Naive thymus-derived CD4-positive, alpha-beta T cell (primary cell): ENCODE data around the gene MDFIC. TPM values are rescaled to one million over a fixed set of nuclear protein-coding genes. Genes with fewer than 3 reads are reported as not detected.
A peak's percentile ranks its signal among the peaks of the same experiment; 100 is the strongest.

ENCODE experiments used
- ATAC-seq: fragments of 150-1000 bp; cut with Tn5 transposase; 2 replicates; pipeline ENCODE4 v1.10.0; 2021; ENCODE audit warnings: mild to moderate bottlenecking, moderate library complexity
- CTCF ChIA-PET: fragments of 350-600 bp; sonication (Branson Sonifier 250); formaldehyde crosslinking; loops from one replicate; lab custom pipeline; 2021; ENCODE audit warnings: antibody characterized with exemption; lab: Charles Lee
- POLR2A ChIA-PET: fragments of 350-600 bp; sonication (Branson Sonifier 250); formaldehyde crosslinking; loops from one replicate; lab custom pipeline; 2021; ENCODE audit warnings: antibody characterized with exemption, inconsistent platforms; lab: Charles Lee
- DNase-seq, 9 donors: peaks; one replicate each; pipeline versions ENCODE4 v3.0.0 to v3.0.0-alpha.2; 2020 to 2022; ENCODE audit warnings: mixed read lengths in 1 of 9
- H3K27ac ChIP-seq: one replicate; pipeline ENCODE4 v1.7.0; 2013; ENCODE audit warnings: mild to moderate bottlenecking, low read depth, low read length, moderate library complexity
- H3K27me3 ChIP-seq, 2 donors: one replicate each; pipeline ENCODE4 v1.7.0; 2013; ENCODE audit warnings: low read length in 2 of 2, mild to moderate bottlenecking in 2 of 2, moderate library complexity in 2 of 2; ENCODE audit not compliant: control insufficient read depth in 2 of 2, insufficient read depth in 2 of 2
- H3K36me3 ChIP-seq, 3 experiments: 1 replicate in 2 of 3; 2 replicates in 1 of 3; pipeline ENCODE4 v1.7.0; 2013; ENCODE audit warnings: low read length in 3 of 3, mild to moderate bottlenecking in 3 of 3, moderate library complexity in 1 of 3; ENCODE audit not compliant: insufficient read depth in 3 of 3, control insufficient read depth in 2 of 3
- H3K4me1 ChIP-seq, 2 donors: one replicate each; pipeline ENCODE4 v1.7.0; 2013; ENCODE audit warnings: low read length in 2 of 2, mild to moderate bottlenecking in 2 of 2, moderate library complexity in 1 of 2; ENCODE audit not compliant: control insufficient read depth in 2 of 2, insufficient read depth in 2 of 2
- H3K4me3 ChIP-seq: 2 replicates; pipeline ENCODE4 v1.7.0; 2013; ENCODE audit warnings: mild to moderate bottlenecking, low read length
- H3K9me3 ChIP-seq, 3 experiments: 1 replicate in 2 of 3; 2 replicates in 1 of 3; pipeline ENCODE4 v1.7.0; 2013; ENCODE audit warnings: low read length in 3 of 3; ENCODE audit not compliant: control insufficient read depth in 2 of 3
- H3K27ac Mint-ChIP-seq, 9 donors: one replicate each; pipeline ENCODE4 v1.8.0; 2020 to 2022; ENCODE audit warnings: mixed read lengths in 9 of 9, mild to moderate bottlenecking in 8 of 9, moderate library complexity in 5 of 9, inconsistent platforms in 2 of 9
- H3K27me3 Mint-ChIP-seq, 5 donors: one replicate each; pipeline ENCODE4 v1.8.0; 2021 to 2022; ENCODE audit warnings: mixed read lengths in 5 of 5, mild to moderate bottlenecking in 1 of 5
- H3K36me3 Mint-ChIP-seq, 5 donors: one replicate each; pipeline ENCODE4 v1.8.0; 2020 to 2022; ENCODE audit warnings: mixed read lengths in 5 of 5, mild to moderate bottlenecking in 3 of 5, inconsistent platforms in 1 of 5
- H3K4me1 Mint-ChIP-seq, 7 donors: one replicate each; pipeline ENCODE4 v1.8.0; 2020 to 2022; ENCODE audit warnings: mixed read lengths in 7 of 7, mild to moderate bottlenecking in 3 of 7, inconsistent platforms in 1 of 7
- H3K4me3 Mint-ChIP-seq, 10 donors: one replicate each; pipeline ENCODE4 v1.8.0; 2020 to 2022; ENCODE audit warnings: mild to moderate bottlenecking in 10 of 10, mixed read lengths in 10 of 10, moderate library complexity in 6 of 10, inconsistent platforms in 2 of 10
- H3K9me3 Mint-ChIP-seq, 11 donors: one replicate each; pipeline ENCODE4 v1.8.0; 2020 to 2022; ENCODE audit warnings: mixed read lengths in 11 of 11, mild to moderate bottlenecking in 4 of 11, inconsistent platforms in 1 of 11, moderate library complexity in 1 of 11
- intact Hi-C, 2 donors: fragments of 100-400 bp; cut with micrococcal nuclease; formaldehyde crosslinking; loops; one replicate each; pipeline ENCODE4 v1.15.1; 2023
- polyA plus RNA-seq, 2 donors: library from polyadenylated mRNA; unstranded; fragments of 300-500 nt; fragmentation: Illumina TruSeq; gene quantifications; one replicate each; pipeline ENCODE4 v1.2.3, GENCODE V29; 2021
- total RNA-seq, 6 experiments: library from RNA in 5 of 6; stranded (reverse) in 5 of 6; gene quantifications; 1 replicate in 5 of 6; 2 replicates in 1 of 6; pipeline ENCODE4 v1.2.3 and lab custom pipeline; 2021 to 2026

Gene MDFIC
- total and polyA plus RNA-seq, 7 experiments from 2014 or later: 48.5 to 90.8 (median 58.1) TPM

- peak overlapping the region in 3 of 9 donors; percentile 6 to 71 (median 19) for H3K27ac Mint-ChIP-seq
- ChIA-PET CTCF (interaction anchor here (0.9 kb wide), 1 partner anchor 76 kb away, joined by 3 read pairs; no protein-coding TSS in a partner anchor), POLR2A (interaction anchor here (1.2 kb wide), 1 partner anchor 19 kb away, joined by 4 read pairs; no protein-coding TSS in a partner anchor)
- H3K4me3 ChIP-seq: no peak overlapping the region
- H3K27me3 ChIP-seq: no peaks in the 10 kb centered on the region
- H3K4me1 Mint-ChIP-seq: peaks cover 40 to 84% (median 53%) of the 10 kb centered on the region in 7 donors
- ATAC-seq (no peak), DNase-seq (no peak)
- no peaks in the 10 kb centered on the region for H3K9me3 ChIP-seq
- intact Hi-C loops: no loop called here
- no peaks in the 10 kb centered on the region for H3K36me3 ChIP-seq
- H3K27me3 Mint-ChIP-seq: no peaks in the 10 kb centered on the region
- H3K9me3 Mint-ChIP-seq: peaks cover 0 to 4% (median 0%) of the 10 kb centered on the region in 11 donors
- peak overlapping the region in 2 of 10 donors; percentile 20 to 23 for H3K4me3 Mint-ChIP-seq
- H3K27ac ChIP-seq: no peak overlapping the region
- H3K36me3 Mint-ChIP-seq: peaks cover 4 to 49% (median 44%) of the 10 kb centered on the region in 5 donors
- peaks cover 11 to 32% of the 10 kb centered on the region in 2 donors for H3K4me1 ChIP-seq
These were observed 19.8 kb downstream of the MDFIC start for GRCh38 chr7:114941692-114942091.

GRCh38 chr7:114942446-114943175 lies 20.7 kb downstream of the MDFIC start:
- intact Hi-C loops: no loop called here
- Mint-ChIP-seq H3K27me3 (no peaks in the 10 kb centered on the region), H3K27ac (peak overlapping the region in 1 of 9 donors; percentile 32), H3K4me1 (peaks cover 43 to 88% (median 57%) of the 10 kb centered on the region in 7 donors), H3K9me3 (peaks cover 0 to 4% (median 0%) of the 10 kb centered on the region in 11 donors), H3K4me3 (no peak overlapping the region), H3K36me3 (peaks cover 8 to 55% (median 52%) of the 10 kb centered on the region in 5 donors)
- no peaks in the 10 kb centered on the region for H3K36me3 ChIP-seq
- ChIA-PET POLR2A (interaction anchor here (1.2 kb wide), 1 partner anchor 20 kb away, joined by 4 read pairs; no protein-coding TSS in a partner anchor), CTCF (no interaction called here)
- no peaks in the 10 kb centered on the region for H3K27me3 ChIP-seq
- no peak overlapping the region for H3K4me3 ChIP-seq
- H3K27ac ChIP-seq: no peak overlapping the region
- H3K9me3 ChIP-seq: no peaks in the 10 kb centered on the region
- ATAC-seq: peak; percentile 50
- H3K4me1 ChIP-seq: peaks cover 10 to 34% of the 10 kb centered on the region in 2 donors
- no peak for DNase-seq

GRCh38 chr7:114943530-114943929 lies 21.6 kb downstream of the MDFIC start:
- ATAC-seq (no peak), DNase-seq (no peak)
- H3K4me3 Mint-ChIP-seq: no peak overlapping the region
- peaks cover 0 to 4% (median 0%) of the 10 kb centered on the region in 11 donors for H3K9me3 Mint-ChIP-seq
- intact Hi-C loops: no loop called here
- no peaks in the 10 kb centered on the region for H3K27me3 Mint-ChIP-seq
- H3K9me3 ChIP-seq: no peaks in the 10 kb centered on the region
- H3K27ac ChIP-seq: no peak overlapping the region
- no peak overlapping the region for H3K4me3 ChIP-seq
- H3K36me3 ChIP-seq: no peaks in the 10 kb centered on the region
- H3K4me1 Mint-ChIP-seq: peaks cover 50 to 91% (median 63%) of the 10 kb centered on the region in 7 donors
- CTCF ChIA-PET: no interaction called here
- H3K36me3 Mint-ChIP-seq: peaks cover 8 to 58% (median 57%) of the 10 kb centered on the region in 5 donors
- H3K27ac Mint-ChIP-seq: peak overlapping the region in 2 of 9 donors; percentile 32 to 53
- peaks cover 19 to 40% of the 10 kb centered on the region in 2 donors for H3K4me1 ChIP-seq
- POLR2A ChIA-PET: no interaction called here
- no peaks in the 10 kb centered on the region for H3K27me3 ChIP-seq

GRCh38 chr7:114943953-114944744 lies 22.3 kb downstream of the MDFIC start:
- intact Hi-C loops: loop anchor here in 1 of 2 donors (2.0 kb wide), 1 partner anchor 13 kb away; no protein-coding TSS in a partner anchor
- peaks cover 23 to 46% of the 10 kb centered on the region in 2 donors for H3K4me1 ChIP-seq

GRCh38 chr7:114944745-114945625 lies 23.1 kb downstream of the MDFIC start:
- Mint-ChIP-seq H3K36me3 (peaks cover 8 to 66% (median 64%) of the 10 kb centered on the region in 5 donors), H3K9me3 (peaks cover 0 to 2% (median 0%) of the 10 kb centered on the region in 11 donors), H3K27me3 (no peaks in the 10 kb centered on the region), H3K4me1 (peaks cover 61 to 94% (median 72%) of the 10 kb centered on the region in 7 donors), H3K27ac (no peak overlapping the region), H3K4me3 (no peak overlapping the region)
- intact Hi-C loops: loop anchor here in 1 of 2 donors (2.0 kb wide), 1 partner anchor 14 kb away; no protein-coding TSS in a partner anchor
- DNase-seq (no peak), ATAC-seq (no peak)
- CTCF ChIA-PET: no interaction called here
- Histone ChIP-seq H3K36me3 (no peaks in the 10 kb centered on the region), H3K9me3 (no peaks in the 10 kb centered on the region), H3K4me3 (no peak overlapping the region), H3K27ac (no peak overlapping the region), H3K27me3 (no peaks in the 10 kb centered on the region), H3K4me1 (peaks cover 31 to 46% of the 10 kb centered on the region in 2 donors)
- POLR2A ChIA-PET: no interaction called here

More at GRCh38 chr7:114943953-114944744, 22.3 kb downstream of the MDFIC start:
- no peaks in the 10 kb centered on the region for H3K36me3 ChIP-seq
- ChIA-PET CTCF (no interaction called here), POLR2A (no interaction called here)
- peak overlapping the region in 1 of 9 donors; percentile 32 for H3K27ac Mint-ChIP-seq
- ATAC-seq (no peak), DNase-seq (no peak)
- peaks cover 8 to 60% (median 58%) of the 10 kb centered on the region in 5 donors for H3K36me3 Mint-ChIP-seq
- H3K4me3 Mint-ChIP-seq: no peak overlapping the region
- H3K9me3 ChIP-seq: no peaks in the 10 kb centered on the region
- H3K27me3 Mint-ChIP-seq: no peaks in the 10 kb centered on the region
- no peak overlapping the region for H3K27ac ChIP-seq
- H3K27me3 ChIP-seq: no peaks in the 10 kb centered on the region
- H3K9me3 Mint-ChIP-seq: peaks cover 0 to 2% (median 0%) of the 10 kb centered on the region in 11 donors
- no peak overlapping the region for H3K4me3 ChIP-seq
- H3K4me1 Mint-ChIP-seq: peaks cover 56 to 91% (median 65%) of the 10 kb centered on the region in 7 donors
